Renal cortex interstitium (tissue), 11 donors: ENCODE measurements around the gene HHATL. TPM values are rescaled to one million over a fixed set of nuclear protein-coding genes. Genes with fewer than 3 reads are reported as not detected.

Experiments
- DNase-seq, 11 donors: peaks; one replicate each; pipeline ENCODE4 v3.0.0-alpha.2; 2013; ENCODE audit warnings: low read depth in 9 of 11, low spot score in 4 of 11; ENCODE audit errors: extremely low read depth in 1 of 11
- polyA plus RNA-seq, 3 donors: library from polyadenylated mRNA; unstranded; fragments of 120-200 nt; gene quantifications; one replicate each; pipeline ENCODE4 v1.2.1, GENCODE V29; 2013; ENCODE audit not compliant: insufficient read length in 3 of 3

Gene HHATL
- polyA plus RNA-seq, 3 donors: 0.54 to 0.66 (median 0.61) TPM

DNA sequence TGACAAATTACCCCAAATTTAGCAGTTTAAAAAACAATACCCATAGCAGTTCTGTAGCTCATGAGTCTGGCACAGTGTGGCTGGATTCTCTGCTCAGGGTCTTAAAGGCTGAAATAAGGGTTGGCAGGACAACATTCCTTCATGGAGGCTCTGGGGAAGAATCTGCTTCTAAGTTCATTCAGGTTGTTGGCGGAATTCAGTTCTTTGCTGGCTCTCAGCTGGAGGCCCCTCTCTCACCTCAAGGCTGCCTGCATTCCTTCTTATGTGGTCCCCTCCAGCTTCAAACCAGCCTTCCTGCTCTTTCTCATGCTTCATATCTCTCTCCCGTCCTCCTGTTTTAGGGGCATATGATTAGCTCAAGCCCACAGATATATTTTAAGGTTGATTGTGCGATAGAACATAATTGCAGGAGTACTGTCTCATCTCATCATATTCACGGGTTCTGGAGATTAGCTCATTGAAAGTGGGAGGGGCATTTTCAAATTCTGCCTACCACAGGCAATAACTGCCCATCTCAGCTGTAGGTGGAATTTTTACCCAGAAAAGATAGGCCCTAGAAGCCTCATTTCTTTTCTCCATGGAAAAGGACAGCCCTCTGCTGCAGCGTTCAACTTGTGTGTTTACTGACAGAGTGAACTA is 54.7 kb downstream of the HHATL start:
- no peak for DNase-seq

Other genes with a start within 250 kb of the HHATL start
- 1 to 10 TPM; 1.0 to 2.1 (median 1.4) TPM for gene VIPR1, start 200.2 kb downstream of the HHATL start, polyA plus RNA-seq
- 10 to 100 TPM; 41.8 to 47.5 (median 45.2) TPM for gene SEC22C, start 120.8 kb downstream of the HHATL start, polyA plus RNA-seq
- gene SS18L2, start 111.9 kb downstream of the HHATL start, polyA plus RNA-seq: 10 to 100 TPM; 21.4 to 26.5 (median 25.3) TPM
- gene NKTR, start 102.1 kb downstream of the HHATL start, polyA plus RNA-seq: 100 to 1,000 TPM in 1 of 3 donors, 10 to 100 TPM in 2; 83.8 to 203 (median 98.7) TPM
- 10 to 100 TPM; 12.5 to 18.4 (median 14.9) TPM for gene ZBTB47, start 49.1 kb downstream of the HHATL start, polyA plus RNA-seq
- under 1 TPM in 1 of 3 donors, not detected in 2; 0.06 TPM for gene KLHL40, start 17.3 kb downstream of the HHATL start, polyA plus RNA-seq
- 1 to 10 TPM; 1.8 to 3.5 (median 2.0) TPM for gene CCDC13, start 70.5 kb upstream of the HHATL start, polyA plus RNA-seq
- 100 to 1,000 TPM; 145 to 159 (median 150) TPM for gene HIGD1A, start 101.7 kb upstream of the HHATL start, polyA plus RNA-seq
- gene ACKR2, start 106.6 kb upstream of the HHATL start, polyA plus RNA-seq: 1 to 10 TPM; 2.0 to 3.0 (median 2.2) TPM
- gene CYP8B1, start 173.1 kb upstream of the HHATL start, polyA plus RNA-seq: 1 to 10 TPM in 2 of 3 donors, under 1 TPM in 1; 0.95 to 1.4 (median 1.3) TPM
- 10 to 100 TPM; 24.3 to 46.3 (median 27.9) TPM for gene ZNF662, start 203.3 kb upstream of the HHATL start, polyA plus RNA-seq